OCI-LY3 (cell line): Measurements from ENCODE around the gene SRGAP2.
"Not testable (repeated sequence)": the region's sequence is repeated elsewhere in the genome, so short reads cannot be mapped to it uniquely, and the experiment has no call there.

Experiments used
- CTCF ChIP-seq: fragments of 200-600, 300-600 bp; sonication (generic); IDR thresholded peaks from 2 replicates; pipeline ENCODE4 v1.5.1; 2014; ENCODE audit warnings: antibody characterized with exemption, low read length, low read depth
- EZH2phosphoT487 ChIP-seq: fragments of 200-600 bp; shearing (Covaris generic); IDR thresholded peaks from 2 replicates; pipeline ENCODE4 v1.6.1; 2018; ENCODE audit warnings: antibody characterized with exemption, mixed run types, low read depth

GRCh38 chr1:206204159-206204511, 794 bp downstream of the SRGAP2 start:
- not testable (repeated sequence) for TF ChIP-seq CTCF, EZH2phosphoT487
